ENCODE measurements around the gene MINDY4. TPM values are rescaled to one million over a fixed set of nuclear protein-coding genes. Genes with fewer than 3 reads are reported as not detected.
A peak's percentile ranks its signal among the peaks of the same experiment; 100 is the strongest.

Gene MINDY4
- total RNA-seq, 1 donor from 2014 or later = 5.2 TPM

GRCh38 chr7:30879139-30880124, 108.2 kb downstream of the MINDY4 start:
- DNase-seq = no peak

GRCh38 chr7:30880125-30880720, 109.0 kb downstream of the MINDY4 start:
- DNase-seq = no peak

GRCh38 chr7:30880941-30881340, 109.7 kb downstream of the MINDY4 start:
- DNase-seq = no peak

- no peak for DNase-seq
Observed at GRCh38 chr7:30881448-30881847, 110.2 kb downstream of the MINDY4 start.

GRCh38 chr7:30884881-30885280, 113.7 kb downstream of the MINDY4 start:
- no peak for DNase-seq

- peak; percentile 49 for DNase-seq
Observed at GRCh38 chr7:30886608-30887011, 115.4 kb downstream of the MINDY4 start.

- DNase-seq = no peak
Observed at GRCh38 chr7:30887464-30887872, 116.3 kb downstream of the MINDY4 start.

- peak; percentile 70 for DNase-seq
Observed at GRCh38 chr7:30888747-30889146, 117.5 kb downstream of the MINDY4 start.

GRCh38 chr7:30890226-30890625, 119.0 kb downstream of the MINDY4 start:
- DNase-seq = no peak

- peak; percentile 45 for DNase-seq
Observed at GRCh38 chr7:30893357-30893756, 122.1 kb downstream of the MINDY4 start.

GRCh38 chr7:30894009-30894408, 122.8 kb downstream of the MINDY4 start:
- DNase-seq = no peak

GRCh38 chr7:30894866-30895605, 123.8 kb downstream of the MINDY4 start:
- DNase-seq = no peak

GRCh38 chr7:30896036-30896435, 124.8 kb downstream of the MINDY4 start:
- no peak for DNase-seq

GRCh38 chr7:30896783-30897637, 125.8 kb downstream of the MINDY4 start:
- DNase-seq = no peak

GRCh38 chr7:30897770-30898169, 126.6 kb downstream of the MINDY4 start:
- no peak for DNase-seq

- DNase-seq = no peak
Observed at GRCh38 chr7:30898411-30898810, 127.2 kb downstream of the MINDY4 start.

- no peak for DNase-seq
Observed at GRCh38 chr7:30899066-30899465, 127.8 kb downstream of the MINDY4 start.

- no peak for DNase-seq
Observed at GRCh38 chr7:30899630-30900029, 128.4 kb downstream of the MINDY4 start.

- no peak for DNase-seq
Observed at GRCh38 chr7:30900053-30900452, 128.8 kb downstream of the MINDY4 start.

- DNase-seq = no peak
Observed at GRCh38 chr7:30900803-30901362, 129.7 kb downstream of the MINDY4 start.

- no peak for DNase-seq
Observed at GRCh38 chr7:30901856-30902255, 130.6 kb downstream of the MINDY4 start.

GRCh38 chr7:30902466-30902865, 131.2 kb downstream of the MINDY4 start:
- DNase-seq = no peak
